GM18870 (cell line): ENCODE results near the gene CENPX.
"Not testable (repeated sequence)": the region's sequence is repeated elsewhere in the genome, so short reads cannot be mapped to it uniquely, and the experiment has no call there.

ENCODE experiments used
- ATAC-seq: cut with Tn5 transposase; IDR thresholded peaks from one replicate; pipeline ENCODE4 v1.9.1; 2021; ENCODE audit warnings: moderate library complexity; ENCODE audit not compliant: unreplicated experiment

CENPX gene

DNA sequence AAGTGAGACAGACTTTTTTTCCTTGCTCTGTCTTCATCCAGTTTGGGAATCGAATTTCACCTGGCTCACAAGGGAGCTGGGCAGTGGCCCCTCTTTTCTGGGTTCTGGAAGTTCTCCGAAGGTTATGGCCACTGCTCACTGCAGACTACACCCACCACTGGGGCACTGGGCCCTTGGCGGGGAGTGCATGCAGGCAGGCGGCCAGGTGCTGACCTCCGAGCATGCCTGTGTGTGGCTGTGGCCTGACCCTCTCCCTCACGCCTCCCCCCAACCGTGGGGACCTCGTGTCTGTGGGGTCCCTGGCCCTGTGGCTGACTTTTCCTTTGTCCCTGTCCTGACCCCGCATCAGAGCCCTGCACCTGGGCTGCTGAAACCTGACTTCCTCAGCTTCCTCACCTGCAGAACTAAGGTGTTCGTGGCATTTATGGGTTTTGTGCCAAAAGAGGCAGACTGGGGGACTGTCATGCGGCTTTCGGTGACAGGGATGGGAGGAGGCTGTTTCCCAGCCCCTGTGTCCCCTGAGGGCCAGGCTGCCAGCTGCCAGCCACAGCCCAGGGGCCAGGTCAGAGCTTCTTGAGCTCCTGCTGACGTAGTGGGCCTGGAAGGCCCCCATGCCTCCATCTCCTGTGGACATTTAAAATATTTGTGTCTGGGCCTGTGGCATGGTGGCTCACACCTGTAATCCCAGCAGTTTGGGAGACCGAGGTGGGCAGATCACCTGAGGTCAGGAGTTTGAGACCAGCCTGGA, 23.8 kb downstream of the CENPX start:
- ATAC-seq: no peak

DNA sequence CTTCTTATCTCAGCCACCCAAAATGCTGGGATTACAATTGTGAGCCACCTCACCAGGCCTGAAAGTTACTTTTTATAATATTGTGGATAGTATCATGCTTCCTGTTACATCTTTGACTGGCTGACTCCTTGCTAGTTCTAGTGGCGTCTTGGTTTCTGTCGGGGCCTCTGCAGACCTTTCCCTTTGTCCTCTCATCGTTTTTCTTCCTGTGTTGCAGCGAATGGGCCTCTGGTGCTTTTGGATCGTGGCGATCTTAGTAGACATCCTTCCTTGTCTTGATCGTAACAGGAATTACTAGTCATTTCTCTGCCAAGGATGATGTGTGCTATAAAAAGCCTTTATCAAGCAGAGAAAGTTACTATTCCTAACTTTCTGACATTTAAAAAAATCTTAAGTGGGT, 24.5 kb downstream of the CENPX start:
- no peak for ATAC-seq

DNA sequence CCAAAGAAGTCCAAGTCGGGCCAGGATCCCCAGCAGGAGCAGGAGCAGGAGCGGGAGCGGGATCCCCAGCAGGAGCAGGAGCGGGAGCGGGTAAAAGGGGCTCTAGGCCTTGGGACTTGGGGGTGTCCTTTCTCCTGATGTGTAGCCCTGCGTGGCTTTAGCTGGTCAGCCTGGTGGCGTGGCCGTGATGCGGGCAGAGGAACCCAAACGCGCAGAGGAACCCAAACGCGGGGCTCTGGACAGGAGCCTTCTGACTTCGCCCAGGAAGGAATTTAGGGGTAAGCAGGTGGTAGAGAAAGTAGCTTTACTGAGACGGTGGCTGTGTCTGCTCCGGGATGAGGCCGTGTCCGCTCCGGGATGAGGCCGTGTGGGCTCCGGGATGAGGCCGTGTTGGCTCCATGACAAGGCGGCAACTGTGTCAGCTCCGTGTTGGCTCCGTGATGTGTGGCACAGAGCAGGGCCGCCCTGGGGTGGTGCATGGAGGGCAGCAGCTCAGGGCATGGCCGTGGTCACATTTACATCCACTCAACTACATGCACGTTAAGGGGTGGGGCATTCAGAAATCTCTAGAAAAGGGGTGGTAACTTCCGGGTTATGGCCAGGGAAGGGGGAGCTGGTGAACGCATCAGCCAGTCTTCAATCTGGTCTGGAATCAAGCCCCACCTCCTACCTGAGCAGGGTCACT, 25.8 kb downstream of the CENPX start:
- ATAC-seq: no peak

DNA sequence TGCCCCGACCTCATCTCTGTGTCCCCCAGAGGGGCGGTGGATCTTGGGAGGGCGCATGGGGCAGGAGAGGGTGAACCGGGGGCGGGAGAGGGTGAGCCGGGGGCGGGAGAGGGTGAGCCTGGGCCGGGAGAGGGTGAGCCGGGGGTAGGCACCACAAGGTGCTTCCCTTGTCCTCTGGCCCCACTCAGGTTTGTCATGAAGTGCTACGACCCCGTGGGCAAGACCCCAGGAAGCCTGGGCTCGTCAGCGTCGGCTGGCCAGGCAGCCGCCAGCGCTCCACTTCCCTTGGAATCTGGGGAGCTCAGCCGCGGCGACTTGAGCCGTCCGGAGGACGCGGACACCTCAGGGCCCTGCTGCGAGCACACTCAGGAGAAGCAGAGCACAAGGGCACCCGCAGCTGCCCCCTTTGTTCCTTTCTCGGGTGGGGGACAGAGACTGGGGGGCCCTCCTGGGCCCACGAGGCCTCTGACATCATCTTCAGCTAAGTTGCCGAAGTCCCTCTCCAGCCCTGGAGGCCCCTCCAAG, 26.4 kb downstream of the CENPX start:
- no peak for ATAC-seq

DNA sequence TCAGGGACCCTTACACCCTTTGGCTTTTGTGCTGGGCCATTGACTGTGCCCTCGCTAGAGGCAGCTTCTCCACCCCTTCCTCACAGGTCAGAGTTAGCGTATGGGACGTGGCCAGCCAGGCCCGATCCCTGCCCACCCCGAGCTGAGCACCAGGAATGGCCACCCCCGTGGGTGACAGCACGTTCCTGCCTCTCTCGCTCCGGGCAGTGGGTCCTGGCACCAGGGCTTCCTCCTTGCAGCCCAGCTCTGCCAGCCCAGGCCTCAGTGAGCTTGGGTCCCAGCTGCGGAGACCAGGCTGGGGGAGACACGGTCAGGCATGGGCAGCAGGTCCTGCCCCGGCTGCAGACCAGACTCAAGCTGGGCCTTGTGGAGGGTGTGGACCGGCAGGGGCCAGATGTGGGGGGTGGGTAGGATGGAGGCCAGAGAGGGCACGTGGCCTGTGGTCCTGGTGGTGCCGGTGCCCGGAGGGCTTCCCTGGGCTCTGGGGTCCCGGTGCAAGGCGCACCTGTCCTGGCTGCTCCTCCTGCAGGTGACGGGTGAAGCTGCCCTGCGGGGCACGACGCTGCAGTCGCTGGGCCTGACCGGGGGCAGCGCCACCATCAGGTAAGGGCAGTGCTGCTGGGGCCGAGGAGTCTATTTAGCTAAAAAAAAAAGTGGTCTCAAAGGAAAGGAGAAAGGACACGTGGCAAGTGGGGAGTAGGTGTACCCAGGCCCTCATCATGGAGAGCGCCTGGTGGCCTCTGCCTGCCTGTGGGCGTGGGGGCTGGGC, 27.0 kb downstream of the CENPX start:
- no peak for ATAC-seq

DNA sequence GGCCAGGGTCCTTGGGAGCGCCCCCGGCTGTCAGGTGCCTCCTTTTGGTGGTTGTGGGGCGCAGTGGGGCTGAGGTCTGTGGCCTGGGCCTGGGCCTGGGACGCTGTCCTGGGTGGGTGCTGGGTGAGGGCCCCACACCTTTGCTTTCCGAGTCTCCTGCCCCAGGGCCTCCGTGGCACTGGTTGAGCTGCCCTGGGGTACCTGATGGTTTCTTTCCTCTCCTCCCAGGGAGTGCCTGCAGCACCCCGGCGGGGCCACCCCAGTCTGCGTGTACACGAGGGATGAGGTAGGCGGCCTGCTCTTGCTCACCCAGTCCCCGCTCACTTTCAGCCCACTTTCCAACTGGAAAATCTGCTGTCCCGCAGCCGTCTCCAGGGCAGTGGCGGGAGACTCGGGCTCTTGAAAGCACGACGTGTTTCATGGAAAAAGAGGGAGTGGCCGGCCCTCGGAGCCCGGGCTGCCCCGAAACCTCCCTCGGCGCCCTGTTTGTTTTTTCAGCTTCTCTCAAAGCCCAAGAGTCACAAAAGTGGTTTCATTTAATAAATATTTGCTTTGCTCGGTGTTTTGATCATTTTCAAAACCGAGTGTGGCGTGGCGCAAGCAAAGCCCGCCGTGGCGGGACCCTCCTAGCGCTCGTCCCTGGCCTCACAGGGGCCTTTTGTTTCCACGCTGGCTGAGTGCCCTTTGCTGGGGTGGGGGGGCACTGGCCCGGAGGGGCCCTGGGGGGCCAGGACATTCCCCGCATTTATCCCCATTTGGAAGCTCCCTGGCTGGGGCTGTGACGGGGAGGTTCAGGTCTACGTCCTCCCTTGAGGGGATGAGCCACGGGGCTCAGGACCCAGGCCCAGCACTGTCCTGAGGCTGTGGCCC, 27.9 kb downstream of the CENPX start:
- ATAC-seq: no peak

DNA sequence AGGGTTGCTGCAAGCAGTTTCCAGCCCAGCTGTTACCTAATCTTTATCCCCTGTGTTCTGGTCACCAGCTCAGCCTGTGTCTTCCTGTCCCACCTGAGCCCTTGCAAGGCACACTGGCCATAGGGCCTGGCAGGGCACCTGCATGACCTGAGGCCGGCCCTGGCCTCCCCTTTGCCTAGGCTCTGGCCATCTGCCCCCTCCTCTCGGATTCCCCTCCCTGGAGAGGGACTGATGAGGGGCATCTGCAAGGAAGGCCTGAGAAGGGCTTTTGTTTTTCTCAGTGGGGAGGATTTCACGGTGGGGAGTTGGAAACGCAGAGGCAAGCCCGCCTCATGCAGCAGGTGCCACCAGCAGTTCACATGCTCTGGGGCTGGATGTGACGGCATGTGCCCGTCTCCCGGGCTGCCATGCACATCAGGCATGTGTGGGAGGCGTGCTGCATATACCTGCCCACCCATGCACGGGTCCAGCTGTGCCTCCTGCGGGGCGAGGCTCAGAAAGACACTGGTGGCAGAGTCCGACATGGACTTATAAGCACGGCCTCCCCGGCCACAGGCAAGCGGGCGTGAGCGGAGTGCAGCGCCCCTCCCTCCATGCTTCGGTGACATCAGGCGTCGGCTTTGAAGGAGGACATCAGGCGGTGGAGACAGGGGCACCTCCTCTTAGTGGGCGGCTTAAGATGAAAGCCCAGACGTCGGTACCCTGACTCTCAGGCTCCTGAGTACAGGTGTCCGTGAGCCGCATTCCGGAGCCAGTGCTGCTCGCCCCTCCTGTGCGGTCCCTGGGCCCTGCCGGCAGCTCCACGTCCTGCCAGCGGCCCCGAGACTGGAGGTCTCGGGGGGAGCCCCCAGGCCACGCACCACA, 28.7 kb downstream of the CENPX start:
- ATAC-seq: no peak

DNA sequence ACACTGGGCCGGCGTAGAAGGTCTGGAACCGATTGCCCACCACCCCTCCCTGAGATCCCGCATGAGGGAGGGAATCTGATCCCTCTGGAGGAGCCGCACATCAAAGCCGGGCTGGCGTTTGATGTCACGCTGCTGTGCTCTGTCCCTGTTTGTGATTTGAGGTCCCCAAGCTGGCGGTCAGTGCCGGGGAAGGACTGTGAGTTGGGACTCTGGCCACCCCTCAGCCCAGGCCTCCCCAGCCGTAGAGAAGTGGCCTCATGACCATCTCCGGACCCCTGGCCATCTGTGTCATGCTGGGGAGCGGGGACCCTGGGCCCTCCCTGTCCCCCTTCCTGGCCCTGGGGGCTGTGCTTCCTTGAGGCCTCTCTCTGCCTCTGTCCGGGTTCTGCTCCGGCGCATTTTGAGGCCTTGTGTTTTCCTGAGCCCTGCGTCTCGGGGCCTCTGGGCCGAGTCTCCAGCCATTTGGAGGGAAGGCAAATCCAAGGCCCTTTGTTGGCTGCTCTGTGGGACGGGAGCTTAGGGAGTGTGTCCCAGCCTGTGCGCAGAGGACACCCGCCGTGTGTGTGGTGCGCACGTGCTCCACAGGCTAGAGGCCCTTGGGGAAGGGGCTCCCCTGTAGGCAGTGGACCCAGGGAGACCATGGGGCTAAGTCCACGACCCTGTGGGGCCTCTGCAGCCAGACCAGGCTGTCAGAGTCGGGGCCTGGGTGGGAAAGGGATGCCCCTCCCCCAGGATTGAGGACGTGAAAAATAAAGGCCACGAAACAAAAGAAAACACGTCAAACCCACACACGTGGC, 30.2 kb downstream of the CENPX start:
- ATAC-seq: no peak

DNA sequence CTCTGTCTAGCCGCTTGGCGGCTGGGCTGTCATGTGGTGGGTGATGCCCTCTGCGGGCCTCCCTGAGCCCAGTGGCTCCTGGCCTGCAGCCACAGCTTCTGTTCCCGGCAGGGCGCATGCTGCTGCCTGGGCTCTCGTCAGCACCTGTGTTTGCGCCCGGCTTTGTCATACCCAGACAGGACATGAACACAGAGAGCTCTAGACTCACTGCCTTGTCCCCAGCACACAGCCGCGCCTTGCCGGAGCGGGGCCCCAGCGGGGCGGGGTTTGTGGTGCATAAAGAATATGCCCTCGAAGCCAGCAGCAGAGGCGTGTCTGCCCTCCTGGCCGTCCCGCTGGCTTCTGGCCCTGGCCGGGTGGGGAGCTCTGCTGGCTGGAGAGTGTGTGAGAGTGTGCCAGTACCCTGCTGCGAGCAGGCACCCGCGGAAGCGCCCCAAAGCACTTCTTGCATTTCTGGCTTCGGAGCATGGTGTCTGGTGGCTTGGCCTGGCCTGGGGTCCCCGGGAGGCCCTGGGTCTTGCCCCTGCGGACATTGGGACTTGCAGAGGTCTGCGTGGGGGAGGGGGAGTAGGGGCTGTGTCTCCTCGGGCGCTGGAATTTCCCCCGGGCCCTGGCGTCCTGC, 30.9 kb downstream of the CENPX start:
- ATAC-seq: no peak

DNA sequence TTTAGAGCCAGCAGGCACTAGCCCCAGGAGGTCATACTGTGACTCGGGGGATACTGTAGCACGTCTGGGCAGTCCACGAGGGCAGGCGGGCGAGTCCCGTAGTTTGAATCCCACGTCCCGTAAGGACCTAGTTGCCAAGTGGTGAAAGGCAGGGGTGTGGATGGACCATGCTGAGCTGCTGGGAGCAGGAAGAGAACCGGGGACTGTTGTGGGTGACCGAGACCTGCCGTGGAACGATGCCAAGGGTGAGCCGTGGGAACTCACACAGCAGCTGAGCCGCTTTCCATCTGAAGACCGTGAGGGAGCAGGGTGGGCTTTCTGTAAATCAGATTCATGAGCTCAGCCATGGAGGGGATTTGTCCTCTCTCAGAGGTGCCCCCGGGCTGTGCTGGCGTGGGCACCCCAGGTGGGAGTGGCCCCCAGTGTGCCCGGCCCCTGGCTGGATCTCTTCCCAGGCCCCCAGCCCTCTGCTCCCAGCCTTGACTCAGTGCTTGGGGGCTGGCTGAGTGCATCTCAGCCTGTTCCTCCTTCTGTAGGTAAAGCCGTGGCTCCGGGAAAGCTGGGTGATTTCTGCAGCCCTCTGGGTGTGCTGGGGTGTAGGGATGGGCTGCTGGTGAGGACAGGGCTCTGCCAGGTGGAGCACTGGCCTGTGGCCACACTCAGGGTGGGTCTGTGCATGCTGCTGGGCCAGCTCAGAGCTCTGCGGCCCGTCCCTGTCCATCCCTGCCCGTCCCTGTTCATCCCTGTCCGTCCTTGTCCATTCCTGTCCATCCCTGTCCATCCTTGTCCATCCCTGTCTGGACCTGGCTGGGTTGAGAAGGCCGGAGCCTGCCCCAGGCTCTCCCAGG, 31.6 kb downstream of the CENPX start:
- no peak for ATAC-seq

DNA sequence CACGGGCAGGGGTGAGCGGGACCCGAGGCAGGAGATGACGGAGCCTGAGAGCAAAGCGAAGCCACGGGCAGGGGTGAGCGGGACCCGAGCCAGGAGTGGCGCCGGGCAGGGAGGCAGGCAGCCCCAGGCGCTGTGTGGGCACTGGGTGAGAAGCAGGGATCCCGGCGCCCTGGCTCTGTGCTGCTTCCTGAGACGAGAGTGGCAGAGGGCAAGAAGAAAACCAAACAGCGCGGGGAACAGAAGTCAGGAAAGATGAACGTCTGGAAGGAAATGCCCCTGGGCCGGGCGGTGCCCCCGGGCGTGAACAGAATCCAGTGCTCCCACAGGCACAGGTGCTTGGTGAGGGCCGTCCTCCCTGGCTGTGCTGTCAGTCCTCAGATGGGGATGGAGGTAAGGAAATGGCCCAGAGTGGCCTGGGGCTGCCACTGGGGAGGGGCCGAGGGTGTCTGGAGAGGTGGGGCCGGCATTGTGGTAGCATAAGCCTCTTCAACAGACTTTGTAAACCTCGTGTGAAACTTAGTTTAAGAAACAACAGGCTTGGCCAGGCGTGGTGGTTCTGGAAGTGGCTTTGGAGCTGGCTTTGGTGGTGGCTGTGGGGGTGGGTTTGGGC, 35.4 kb downstream of the CENPX start:
- no peak for ATAC-seq

DNA sequence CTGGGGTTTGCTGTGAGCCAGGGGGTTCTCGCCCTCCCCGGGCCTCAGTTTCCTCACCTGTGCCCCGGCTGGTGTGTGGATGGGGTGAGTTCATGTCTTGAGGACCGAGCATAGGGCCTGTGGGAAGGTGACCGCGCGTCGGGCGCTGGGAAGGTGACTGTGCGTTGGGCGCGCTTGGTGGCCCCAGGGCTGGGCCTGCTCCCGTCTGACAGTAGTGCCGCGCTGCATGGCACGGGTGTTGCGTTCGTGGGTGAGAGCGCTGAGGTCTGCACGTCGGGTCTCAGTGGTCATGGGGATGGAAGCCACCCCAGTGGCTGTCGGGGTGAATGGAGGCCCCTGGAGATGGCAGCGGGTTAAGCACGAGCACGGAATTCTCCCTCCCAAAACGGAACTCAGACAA, 36.1 kb downstream of the CENPX start:
- ATAC-seq: no peak

DNA sequence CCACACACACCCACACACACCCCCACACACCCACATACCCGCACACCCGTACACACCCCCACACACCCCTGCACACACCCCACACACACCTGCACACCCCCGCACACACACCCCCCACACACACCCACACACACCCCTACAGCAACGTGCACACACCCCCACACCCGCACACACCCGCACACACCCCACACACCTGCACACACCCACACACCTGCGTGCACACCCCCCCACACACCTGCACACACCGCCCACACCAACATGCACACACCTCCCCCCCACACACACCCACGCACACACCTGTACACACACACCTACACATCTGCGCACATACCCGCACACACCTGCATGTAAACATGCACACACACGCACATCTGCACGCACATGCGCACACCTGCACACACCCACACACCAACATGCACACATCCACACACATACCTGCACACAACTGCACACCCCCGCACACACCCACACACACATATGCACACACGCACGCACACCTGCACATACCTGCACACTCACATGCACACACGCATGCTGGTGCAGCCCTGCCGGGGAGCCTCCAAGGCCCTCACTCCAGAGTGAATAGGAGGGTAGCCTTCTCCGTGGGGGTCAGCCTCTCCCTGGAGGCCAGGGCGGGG, 37.8 kb downstream of the CENPX start:
- ATAC-seq: no peak

DNA sequence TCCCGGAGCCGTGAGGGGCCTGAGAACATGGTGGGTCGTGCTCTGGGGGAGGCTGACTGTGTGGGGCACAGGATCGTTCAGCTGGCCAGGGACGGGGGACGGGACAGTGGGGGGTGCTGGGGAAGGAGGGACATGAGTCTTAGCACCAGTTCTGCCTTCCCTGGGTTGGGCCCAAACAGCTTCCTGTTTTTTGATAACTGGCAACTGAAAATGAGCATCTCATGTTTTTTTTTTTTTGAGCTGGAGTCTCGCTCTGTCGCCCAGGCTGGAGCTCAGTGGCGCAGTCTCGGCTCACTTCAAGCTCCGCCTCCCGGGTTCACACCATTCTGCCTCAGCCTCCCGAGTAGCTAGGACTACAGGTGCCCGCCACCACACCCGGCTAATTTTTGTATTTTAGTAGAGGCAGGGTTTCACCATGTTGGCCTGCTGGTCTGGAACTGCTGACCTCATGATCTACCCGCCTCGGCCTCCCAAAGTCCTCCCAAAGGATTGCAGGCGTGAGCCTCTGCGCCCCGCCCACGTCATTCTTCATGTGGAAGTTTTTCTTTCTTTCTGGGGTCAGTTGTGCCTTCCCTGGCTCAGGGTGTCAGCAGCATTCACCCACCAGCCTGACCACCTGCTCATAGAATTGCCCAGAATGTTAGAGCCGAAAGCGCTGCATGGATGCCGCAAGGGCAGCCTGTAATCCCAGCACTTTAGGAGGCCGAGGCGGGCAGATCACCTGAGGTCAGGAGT, 38.9 kb downstream of the CENPX start:
- ATAC-seq: no peak

DNA sequence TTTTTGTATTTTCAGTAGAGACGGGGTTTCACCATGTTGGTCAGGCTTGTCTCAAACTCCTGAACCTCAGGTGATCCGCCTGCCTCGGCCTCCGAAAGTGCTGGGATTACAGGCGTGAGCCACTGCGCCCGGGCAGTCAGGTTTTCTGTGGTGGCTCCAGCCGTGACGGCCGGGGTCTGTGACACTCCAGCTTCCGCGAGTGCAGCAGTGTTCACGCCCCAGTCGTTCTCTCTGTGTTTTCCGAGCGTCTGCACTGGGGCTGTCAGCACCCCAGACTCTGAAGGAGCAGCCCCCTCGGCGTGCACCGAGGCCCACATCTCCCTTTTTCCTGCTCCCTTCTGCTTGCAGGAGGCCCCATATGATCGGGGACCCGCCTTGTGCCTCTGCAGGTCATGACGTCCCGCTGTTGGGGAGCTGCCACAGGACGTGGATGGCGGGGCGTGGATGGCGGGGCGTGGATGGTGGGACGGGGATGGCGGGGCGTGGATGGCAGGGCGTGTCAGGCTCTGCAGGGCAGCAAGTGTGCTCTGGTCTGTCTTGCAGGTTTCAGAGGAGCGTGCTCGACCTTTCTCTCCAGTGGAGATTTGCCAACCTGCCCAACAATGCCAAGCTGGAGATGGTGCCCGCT, 39.6 kb downstream of the CENPX start:
- no peak for ATAC-seq

DNA sequence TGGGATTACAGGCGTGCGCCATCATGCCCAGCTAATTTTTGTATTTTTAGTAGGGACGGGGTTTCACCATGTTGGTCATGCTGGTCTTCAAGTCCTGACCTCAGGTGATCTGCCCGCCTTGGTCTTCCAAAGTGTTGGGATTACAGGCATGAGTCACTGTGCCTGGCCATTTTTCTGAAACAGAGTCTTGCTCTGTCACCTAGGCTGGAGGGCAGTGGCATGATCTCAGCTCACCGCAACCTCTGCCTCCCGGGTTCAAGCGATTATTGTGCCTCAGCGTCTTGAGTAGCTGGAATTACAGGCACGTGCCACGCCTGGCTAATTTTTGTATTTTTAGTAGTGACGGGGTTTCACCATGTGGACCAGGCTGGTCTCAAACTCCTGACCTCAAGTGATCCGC, 41.2 kb downstream of the CENPX start:
- not testable (repeated sequence) for ATAC-seq
